Activated CD4-positive, alpha-beta memory T cell treated with anti-CD3 and anti-CD28 coated beads for 36 hours (primary cell): Measurements from ENCODE around the gene MALRD1. TPM values are rescaled to one million over a fixed set of nuclear protein-coding genes. Genes with fewer than 3 reads are reported as not detected.
"Not testable (repeated sequence)": the region's sequence is repeated elsewhere in the genome, so short reads cannot be mapped to it uniquely, and the experiment has no call there.

Experiments
- CTCF ChIA-PET: fragments of 350-600 bp; sonication (Branson Sonifier 250); formaldehyde crosslinking; loops from one replicate; lab custom pipeline; 2021; ENCODE audit warnings: antibody characterized with exemption, inconsistent platforms; lab: Charles Lee
- POLR2A ChIA-PET: fragments of 350-600 bp; sonication (Branson Sonifier 250); formaldehyde crosslinking; loops from one replicate; lab custom pipeline; 2021; ENCODE audit warnings: antibody characterized with exemption; lab: Charles Lee
- DNase-seq: peaks from one replicate; pipeline ENCODE4 v3.0.0-alpha.2; 2020
- H3K27ac Mint-ChIP-seq: one replicate; pipeline ENCODE4 v1.8.0; 2021; ENCODE audit warnings: mixed read lengths
- H3K27me3 Mint-ChIP-seq: one replicate; pipeline ENCODE4 v1.8.0; 2021; ENCODE audit warnings: mixed read lengths
- H3K36me3 Mint-ChIP-seq: one replicate; pipeline ENCODE4 v1.8.0; 2021; ENCODE audit warnings: mixed read lengths
- H3K4me1 Mint-ChIP-seq: one replicate; pipeline ENCODE4 v1.8.0; 2021; ENCODE audit warnings: low read depth, mixed read lengths
- H3K4me3 Mint-ChIP-seq: one replicate; pipeline ENCODE4 v1.8.0; 2021; ENCODE audit warnings: mild to moderate bottlenecking, mixed read lengths
- H3K9me3 Mint-ChIP-seq: one replicate; pipeline ENCODE4 v1.8.0; 2021; ENCODE audit warnings: mixed read lengths
- intact Hi-C: fragments of 100-400 bp; cut with micrococcal nuclease; formaldehyde crosslinking; loops from one replicate; pipeline ENCODE4 v1.15.1; 2023
- total RNA-seq, 2 experiments: library from RNA; stranded (reverse); gene quantifications; one replicate each; pipeline ENCODE4 v1.2.3, GENCODE V29; 2021

The MALRD1 gene
- total RNA-seq, 2 experiments from 2014 or later, result not detected

DNA sequence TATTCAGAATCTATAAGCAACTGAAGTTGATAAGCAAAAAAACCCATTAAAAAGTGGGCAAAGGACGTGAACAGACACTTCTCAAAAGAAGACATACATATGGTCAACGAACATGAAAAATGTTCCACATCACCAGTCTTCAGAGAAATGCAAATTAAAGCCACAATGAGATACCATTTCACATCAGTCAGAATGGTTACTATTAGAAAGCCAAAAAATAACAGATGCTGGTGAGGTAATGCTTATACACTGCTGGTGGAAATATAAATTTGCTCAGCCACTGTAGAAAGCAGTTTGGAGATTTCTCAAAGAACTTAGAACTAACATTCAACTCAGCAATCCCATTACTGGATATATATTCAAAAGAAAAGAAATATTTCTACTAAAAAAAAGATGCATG lies 434.8 kb downstream of the MALRD1 start:
- CTCF ChIA-PET, result no interaction called here
- Mint-ChIP-seq H3K36me3 (no peaks in the 10 kb centered on the region), H3K27me3 (no peaks in the 10 kb centered on the region), H3K27ac (no peak overlapping the region), H3K9me3 (peaks cover 11% of the 10 kb centered on the region), H3K4me3 (no peak overlapping the region), H3K4me1 (no peaks in the 10 kb centered on the region)
- intact Hi-C loops, result no loop called here
- no peak for DNase-seq
- POLR2A ChIA-PET, result no interaction called here

DNA sequence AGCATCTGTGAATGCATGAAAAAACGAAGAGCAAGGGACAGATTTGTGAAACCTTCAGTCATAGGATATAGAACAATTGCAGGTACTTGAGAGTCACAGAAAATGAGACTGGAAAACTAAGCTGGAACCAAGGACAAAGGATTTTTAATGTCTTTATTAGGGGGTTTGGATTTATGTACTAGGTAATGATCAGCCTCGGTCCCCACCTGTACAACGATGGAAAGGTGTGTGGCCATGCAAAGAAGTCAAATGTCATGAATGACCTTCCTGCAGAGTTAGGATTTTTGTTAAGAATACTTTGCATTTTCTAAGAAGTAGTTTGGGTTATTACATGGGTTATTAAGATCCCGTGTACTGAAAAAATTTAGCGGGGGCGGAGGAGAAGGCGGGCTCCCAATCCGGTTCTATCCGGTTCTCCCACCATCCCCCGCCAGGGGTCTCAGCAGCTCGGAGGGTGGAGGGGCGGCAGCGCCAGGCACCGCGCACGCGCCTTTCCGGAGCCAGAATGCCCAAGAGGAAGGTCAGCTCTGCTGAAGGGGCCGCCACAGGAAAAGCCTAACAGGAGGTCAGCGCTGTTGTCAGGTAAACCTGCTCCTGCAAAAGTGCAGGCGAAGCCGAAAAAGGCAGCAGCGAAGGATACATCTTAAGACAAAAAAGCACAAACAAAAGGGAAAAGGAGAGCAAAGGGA lies 440.1 kb downstream of the MALRD1 start:
- Mint-ChIP-seq H3K4me3 (no peak overlapping the region), H3K27ac (no peak overlapping the region), H3K27me3 (no peaks in the 10 kb centered on the region), H3K36me3 (no peaks in the 10 kb centered on the region), H3K4me1 (no peaks in the 10 kb centered on the region), H3K9me3 (peaks cover 12% of the 10 kb centered on the region)
- no peak for DNase-seq
- intact Hi-C loops, result no loop called here
- ChIA-PET CTCF (no interaction called here), POLR2A (no interaction called here)

DNA sequence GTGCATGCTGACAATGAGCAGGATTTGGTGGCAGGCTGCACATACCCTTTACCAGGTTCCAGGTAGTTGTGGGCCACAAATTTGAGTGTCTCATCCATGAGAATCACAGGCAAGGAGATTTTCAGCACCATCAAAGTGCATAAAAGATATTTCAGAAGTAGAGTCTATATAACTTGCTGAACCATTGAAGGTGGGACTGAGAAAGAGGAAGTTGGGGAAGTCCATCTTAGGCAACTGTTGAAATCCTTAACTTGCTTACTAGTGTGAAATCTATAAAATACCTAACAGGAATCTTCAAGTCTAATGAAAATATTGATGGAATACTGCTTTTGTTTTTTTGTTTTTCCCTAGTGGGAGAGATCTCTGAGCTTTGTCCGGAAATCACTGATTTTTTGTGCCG lies 442.6 kb downstream of the MALRD1 start:
- no peak overlapping the region for H3K4me3 Mint-ChIP-seq
- no peaks in the 10 kb centered on the region for H3K4me1 Mint-ChIP-seq
- peaks cover 5% of the 10 kb centered on the region for H3K9me3 Mint-ChIP-seq
- DNase-seq, result no peak
- intact Hi-C loops, result no loop called here
- no peaks in the 10 kb centered on the region for H3K36me3 Mint-ChIP-seq
- no peak overlapping the region for H3K27ac Mint-ChIP-seq
- CTCF ChIA-PET, result no interaction called here
- POLR2A ChIA-PET, result no interaction called here
- no peaks in the 10 kb centered on the region for H3K27me3 Mint-ChIP-seq

DNA sequence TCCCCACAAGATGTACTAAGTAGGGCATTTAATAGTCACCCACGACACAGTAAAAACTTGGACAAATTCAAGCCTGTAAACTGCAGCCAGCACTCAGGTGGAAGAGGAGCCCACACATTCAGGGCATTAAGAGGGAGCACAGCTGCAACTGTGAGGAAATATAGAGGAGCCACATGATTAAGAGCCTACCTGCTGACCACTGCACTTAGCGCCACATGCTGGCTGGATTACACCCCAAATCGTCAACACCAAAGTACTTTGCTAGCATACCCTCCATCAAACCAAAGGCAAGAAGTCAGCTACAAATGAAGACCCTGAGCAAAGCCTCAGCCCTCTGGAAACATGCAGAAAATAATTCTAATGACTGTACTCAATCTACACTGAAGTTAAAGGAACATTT lies 445.3 kb downstream of the MALRD1 start:
- Mint-ChIP-seq H3K4me3 (no peak overlapping the region), H3K27me3 (no peaks in the 10 kb centered on the region), H3K4me1 (no peaks in the 10 kb centered on the region), H3K9me3 (peaks cover 4% of the 10 kb centered on the region), H3K36me3 (no peaks in the 10 kb centered on the region), H3K27ac (no peak overlapping the region)
- CTCF ChIA-PET, result no interaction called here
- POLR2A ChIA-PET, result no interaction called here
- intact Hi-C loops, result no loop called here
- no peak for DNase-seq

DNA sequence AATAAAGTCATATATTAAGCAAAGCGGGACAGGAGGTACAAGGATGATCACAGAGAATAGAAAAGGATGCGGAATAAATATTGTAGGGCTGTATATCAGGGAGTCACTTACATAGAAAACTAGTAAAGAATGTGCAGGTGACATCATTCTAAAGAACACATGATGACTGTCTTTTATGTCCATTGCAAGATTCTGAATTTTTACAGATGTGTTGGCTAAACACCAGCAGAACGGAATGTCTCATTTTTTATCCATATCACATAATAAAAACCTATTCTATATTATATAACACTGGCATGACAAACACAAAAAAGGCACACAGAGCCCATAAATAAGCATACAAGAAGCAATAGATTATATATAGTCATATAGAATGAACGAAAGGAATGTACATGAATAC lies 448.4 kb downstream of the MALRD1 start:
- Mint-ChIP-seq H3K36me3 (no peaks in the 10 kb centered on the region), H3K27ac (no peak overlapping the region), H3K4me1 (no peaks in the 10 kb centered on the region), H3K9me3 (peaks cover 2% of the 10 kb centered on the region), H3K27me3 (no peaks in the 10 kb centered on the region), H3K4me3 (no peak overlapping the region)
- intact Hi-C loops, result no loop called here
- ChIA-PET CTCF (no interaction called here), POLR2A (no interaction called here)
- no peak for DNase-seq

DNA sequence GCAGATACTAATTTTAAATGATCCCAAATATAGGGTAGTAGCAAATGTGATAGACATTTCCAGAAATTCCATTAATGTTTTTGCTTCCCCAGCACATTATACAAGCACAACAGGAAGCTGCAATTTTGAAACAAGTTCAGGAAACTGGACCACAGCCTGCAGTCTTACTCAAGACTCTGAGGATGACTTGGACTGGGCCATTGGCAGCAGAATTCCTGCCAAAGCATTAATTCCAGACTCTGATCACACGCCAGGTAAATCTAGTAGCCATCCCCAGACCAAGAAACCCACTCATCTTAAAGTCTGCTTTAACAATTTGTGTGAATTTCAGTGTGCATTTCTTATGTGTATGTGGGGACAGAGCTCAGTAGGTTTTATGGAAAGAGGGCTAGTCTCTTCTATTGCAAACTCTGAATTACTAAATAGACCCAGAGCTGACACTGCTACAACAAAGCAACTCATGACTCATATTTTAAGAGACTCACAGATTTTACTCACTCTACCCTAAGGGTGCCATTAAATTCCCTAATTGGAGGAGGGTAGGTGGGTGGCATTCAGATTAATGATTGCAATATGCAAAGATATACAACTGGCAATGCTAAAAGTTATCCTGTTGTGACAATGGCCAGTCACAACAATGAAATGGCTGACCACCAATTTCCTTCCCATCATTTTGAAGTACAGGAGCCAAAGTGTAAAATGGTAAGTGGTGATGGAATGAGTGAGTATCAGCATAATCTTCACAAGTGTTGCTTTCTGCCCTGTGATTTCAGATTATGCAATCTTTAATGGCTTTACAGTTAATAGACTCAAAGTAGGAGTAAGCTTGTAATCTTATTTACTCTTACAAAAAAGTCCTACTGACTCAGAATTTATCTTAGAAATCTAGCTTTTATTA lies 450.0 kb downstream of the MALRD1 start:
- no peak overlapping the region for H3K4me3 Mint-ChIP-seq
- H3K27ac Mint-ChIP-seq, result no peak overlapping the region
- peaks cover 4% of the 10 kb centered on the region for H3K9me3 Mint-ChIP-seq
- DNase-seq, result no peak
- ChIA-PET CTCF (no interaction called here), POLR2A (no interaction called here)
- no peaks in the 10 kb centered on the region for H3K36me3 Mint-ChIP-seq
- no peaks in the 10 kb centered on the region for H3K4me1 Mint-ChIP-seq
- intact Hi-C loops, result no loop called here
- H3K27me3 Mint-ChIP-seq, result no peaks in the 10 kb centered on the region

DNA sequence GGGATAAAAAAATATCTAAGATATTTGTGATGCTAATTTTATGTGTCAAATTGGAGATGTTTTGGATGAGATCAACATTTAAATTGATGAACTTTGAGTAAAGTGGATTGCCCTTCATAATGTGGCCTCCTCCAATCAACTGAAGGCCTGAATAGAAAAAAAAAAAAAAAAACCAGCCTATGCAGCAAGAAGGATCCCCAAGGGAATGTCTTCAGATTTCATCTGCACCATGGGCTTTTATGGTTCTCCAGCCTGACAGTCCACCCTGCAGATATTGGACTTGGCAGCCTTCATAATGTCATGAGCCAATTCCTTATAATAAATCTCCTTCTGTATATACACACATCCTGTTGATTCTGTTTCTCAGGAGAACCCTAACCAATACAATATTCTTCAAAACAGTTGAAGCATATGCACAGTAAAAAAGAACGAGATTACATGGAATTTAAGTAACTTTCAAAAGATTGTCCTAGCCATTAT lies 450.7 kb downstream of the MALRD1 start:
- Mint-ChIP-seq H3K27ac (no peak overlapping the region), H3K9me3 (peaks cover 6% of the 10 kb centered on the region), H3K27me3 (no peaks in the 10 kb centered on the region), H3K36me3 (no peaks in the 10 kb centered on the region), H3K4me3 (no peak overlapping the region), H3K4me1 (no peaks in the 10 kb centered on the region)
- POLR2A ChIA-PET, result no interaction called here
- CTCF ChIA-PET, result no interaction called here
- DNase-seq, result no peak
- intact Hi-C loops, result no loop called here

DNA sequence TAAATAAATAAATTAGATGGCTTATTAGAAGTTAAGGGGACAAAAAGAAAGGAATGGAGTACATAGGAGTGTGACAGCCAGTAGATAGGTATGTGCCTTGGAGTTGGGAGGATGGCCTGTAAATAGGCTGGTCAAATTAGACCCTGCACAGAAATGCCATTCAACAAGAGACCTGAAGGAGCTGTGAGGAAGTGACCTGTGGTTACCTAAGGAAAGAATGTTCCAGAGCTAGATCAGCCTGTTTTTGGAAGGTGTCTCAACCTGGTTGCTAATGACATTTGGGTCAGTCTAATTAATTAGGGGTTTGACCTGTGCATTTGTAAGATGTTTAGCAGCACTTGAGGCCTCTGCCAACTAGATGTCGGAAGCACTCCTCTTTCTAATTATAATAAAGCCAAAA lies 452.4 kb downstream of the MALRD1 start:
- H3K27ac Mint-ChIP-seq, result no peak overlapping the region
- CTCF ChIA-PET, result no interaction called here
- DNase-seq, result no peak

DNA sequence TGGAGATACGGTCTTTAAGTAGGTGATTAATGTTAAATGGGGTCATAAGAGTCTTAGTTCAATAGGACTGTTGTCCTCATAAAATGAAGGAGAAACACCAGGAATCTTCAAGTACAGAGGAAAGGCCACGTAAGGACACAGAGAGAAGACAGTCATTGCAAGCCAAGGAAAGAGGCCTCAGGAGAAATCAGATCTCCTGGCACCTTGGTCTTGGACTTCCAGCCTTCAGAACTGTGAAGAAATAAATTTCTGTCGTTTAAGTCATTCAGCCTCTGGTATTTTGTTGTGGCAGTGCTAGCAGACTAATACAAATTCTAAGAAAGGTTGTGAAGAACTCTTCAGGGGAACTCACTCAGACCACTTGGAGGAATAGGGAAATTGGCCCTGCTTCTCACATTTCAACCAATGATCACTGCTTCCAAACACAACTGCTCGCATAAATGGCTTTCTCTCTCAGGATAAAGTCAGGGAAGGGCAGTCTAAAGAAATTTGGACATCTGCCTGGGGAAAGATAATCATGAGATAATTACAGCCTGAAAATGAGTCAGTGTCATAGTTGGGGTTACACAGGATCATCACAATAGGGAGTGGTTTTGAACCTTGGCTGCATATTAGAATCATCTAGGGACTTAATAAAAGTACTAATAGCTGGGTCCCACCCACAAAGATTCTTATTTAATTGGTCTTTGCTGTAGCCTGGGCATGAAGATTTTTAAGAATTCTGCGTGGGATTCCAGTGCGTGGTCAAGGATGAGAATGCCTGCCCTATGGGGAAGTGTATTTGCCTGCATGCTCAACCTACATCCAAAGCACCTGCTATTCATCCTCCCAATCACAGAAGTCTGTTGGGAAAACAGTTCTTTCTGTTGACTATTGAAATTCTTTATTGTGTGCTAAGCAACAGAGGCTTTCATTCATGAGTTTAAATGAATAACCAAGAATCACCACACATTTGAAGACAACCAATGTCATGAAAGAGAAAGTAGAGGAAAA lies 457.0 kb downstream of the MALRD1 start:
- Mint-ChIP-seq H3K36me3 (no peaks in the 10 kb centered on the region), H3K4me1 (no peaks in the 10 kb centered on the region), H3K4me3 (no peak overlapping the region), H3K9me3 (peaks cover 5% of the 10 kb centered on the region), H3K27me3 (no peaks in the 10 kb centered on the region), H3K27ac (no peak overlapping the region)
- POLR2A ChIA-PET, result no interaction called here
- intact Hi-C loops, result no loop called here
- CTCF ChIA-PET, result no interaction called here
- DNase-seq, result no peak

More for the DNA sequence above, 452.4 kb downstream of the MALRD1 start:
- H3K9me3 Mint-ChIP-seq, result peaks cover 7% of the 10 kb centered on the region
- no peak overlapping the region for H3K4me3 Mint-ChIP-seq
- no peaks in the 10 kb centered on the region for H3K27me3 Mint-ChIP-seq
- intact Hi-C loops, result no loop called here
- no peaks in the 10 kb centered on the region for H3K4me1 Mint-ChIP-seq
- no peaks in the 10 kb centered on the region for H3K36me3 Mint-ChIP-seq
- POLR2A ChIA-PET, result no interaction called here

DNA sequence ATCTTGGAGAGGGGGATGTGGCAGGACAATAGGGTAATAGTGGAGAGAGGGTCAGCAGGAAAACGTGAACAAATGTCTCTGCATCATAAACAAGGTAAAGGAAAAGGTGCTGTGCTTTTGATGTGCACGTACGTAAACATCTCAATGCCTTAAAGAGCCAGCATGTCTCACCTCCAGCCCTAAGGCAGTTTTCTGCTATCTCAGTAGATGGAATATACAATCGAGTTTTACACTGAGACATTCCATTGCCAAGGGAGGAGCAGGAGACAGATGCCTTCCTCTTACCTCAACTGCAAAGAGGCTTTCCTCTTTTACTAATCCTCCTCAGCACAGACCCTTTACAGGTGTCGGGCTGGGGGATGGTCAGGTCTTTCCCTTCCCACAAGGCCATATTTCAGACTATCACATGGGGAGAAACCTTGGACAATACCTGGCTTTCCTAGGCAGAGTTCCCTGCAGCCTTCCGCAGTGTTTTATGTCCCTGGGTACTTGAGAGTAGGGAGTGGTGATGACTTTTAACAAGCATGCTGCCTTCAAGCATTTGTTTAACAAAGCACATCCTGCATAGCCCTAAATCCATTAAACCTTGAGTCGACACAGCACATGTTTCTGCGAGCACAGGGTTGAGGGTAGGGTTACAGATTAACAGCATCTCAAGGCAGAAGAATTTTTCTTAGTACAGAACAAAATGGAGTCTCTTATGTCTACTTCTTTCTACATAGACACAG lies 461.6 kb downstream of the MALRD1 start:
- POLR2A ChIA-PET, H3K4me1 Mint-ChIP-seq, H3K27me3 Mint-ChIP-seq, CTCF ChIA-PET, intact Hi-C loops, H3K27ac Mint-ChIP-seq, H3K36me3 Mint-ChIP-seq, H3K9me3 Mint-ChIP-seq, H3K4me3 Mint-ChIP-seq, DNase-seq: not testable (repeated sequence)

DNA sequence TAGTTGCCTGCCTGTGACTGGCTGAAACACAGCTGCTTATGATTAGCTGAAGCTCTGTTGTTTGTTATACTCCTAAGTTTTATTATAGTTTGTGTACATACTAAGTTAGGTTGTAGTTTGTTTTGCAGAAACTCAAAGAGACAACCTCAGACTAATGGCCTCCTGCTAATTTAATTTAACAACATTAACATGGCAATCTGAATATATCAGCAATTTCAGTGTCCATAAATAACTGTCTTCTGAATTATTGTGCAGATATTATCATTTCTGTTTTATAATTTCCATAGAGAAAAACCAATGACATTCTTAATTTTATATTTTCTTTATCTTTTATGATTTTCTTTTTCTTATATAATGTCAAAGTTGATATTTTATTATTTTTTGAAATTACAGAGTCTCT lies 469.5 kb downstream of the MALRD1 start:
- CTCF ChIA-PET, result no interaction called here
- Mint-ChIP-seq H3K9me3 (peaks cover 3% of the 10 kb centered on the region), H3K36me3 (no peaks in the 10 kb centered on the region), H3K27me3 (no peaks in the 10 kb centered on the region), H3K4me1 (no peaks in the 10 kb centered on the region), H3K27ac (no peak overlapping the region), H3K4me3 (no peak overlapping the region)
- POLR2A ChIA-PET, result no interaction called here
- DNase-seq, result no peak
- intact Hi-C loops, result no loop called here
